ENCODE results near the gene CARMIL1.
A peak's percentile ranks its signal among the peaks of the same experiment; 100 is the strongest.

Gene CARMIL1

DNA sequence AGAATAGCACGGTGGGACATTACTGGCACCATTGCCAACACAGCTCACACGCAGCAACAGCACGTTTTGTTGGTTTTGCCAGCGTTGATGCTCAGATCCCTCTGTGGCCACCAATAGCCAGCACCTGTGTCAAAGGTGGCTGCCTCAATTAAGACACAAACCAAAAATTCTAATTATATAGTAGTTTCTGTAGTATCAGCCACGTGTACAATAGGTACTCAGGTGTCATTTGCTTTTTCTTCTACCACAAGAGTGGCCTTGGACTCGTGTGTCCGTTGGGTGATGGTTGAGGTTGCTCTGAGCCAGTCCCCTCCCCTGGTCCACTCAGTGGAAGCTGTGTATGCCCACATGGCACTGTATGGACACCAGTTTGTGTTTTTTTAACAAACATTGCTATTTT is 105.1 kb downstream of the CARMIL1 start:
- Histone ChIP-seq H2AFZ (ENCODE audit: low read depth) (no peak overlapping the region), H3K36me3 (ENCODE audit: insufficient read depth) (no peaks in the 10 kb centered on the region), H3K27ac (no peak overlapping the region), H3K27me3 (ENCODE audit: insufficient read depth, low read depth) (no peaks in the 10 kb centered on the region), H3K4me2 (peak overlapping the region; percentile 8; the same call in 1 of the 2 replicates), H3K4me1 (ENCODE audit: low read depth, poor library complexity, severe bottlenecking) (peaks cover 64% of the 10 kb centered on the region), H3K79me2 (ENCODE audit: insufficient read depth, low read depth) (peaks cover 23% of the 10 kb centered on the region; the same call in 1 of the 2 replicates), H3K9ac (no peak overlapping the region), H4K20me1 (ENCODE audit: insufficient read depth) (no peaks in the 10 kb centered on the region), H3K4me3 (IDR thresholded peaks at IDR 0.05; ENCODE audit: insufficient read depth, low read depth, low read length) (no peak overlapping the region)
- TF ChIP-seq CTCF (conservative IDR thresholded peaks at IDR 0.05; ENCODE audit: low read depth, low read length) = no peak

GRCh38 chr6:25384967-25385366 is 105.8 kb downstream of the CARMIL1 start:
- no peaks in the 10 kb centered on the region for H4K20me1 ChIP-seq (ENCODE audit: insufficient read depth)
- peaks cover 23% of the 10 kb centered on the region; the same call in 1 of the 2 replicates for H3K79me2 ChIP-seq (ENCODE audit: insufficient read depth, low read depth)
- no peak overlapping the region for H3K27ac ChIP-seq
- TF ChIP-seq CTCF (conservative IDR thresholded peaks at IDR 0.05; ENCODE audit: low read depth, low read length) = no peak
- no peak overlapping the region for H3K4me3 ChIP-seq (IDR thresholded peaks at IDR 0.05; ENCODE audit: insufficient read depth, low read depth, low read length)
- peaks cover 72% of the 10 kb centered on the region for H3K4me1 ChIP-seq (ENCODE audit: low read depth, poor library complexity, severe bottlenecking)
- no peaks in the 10 kb centered on the region for H3K27me3 ChIP-seq (ENCODE audit: insufficient read depth, low read depth)
- no peak overlapping the region for H3K4me2 ChIP-seq
- H2AFZ ChIP-seq (ENCODE audit: low read depth) = no peak overlapping the region
- H3K9ac ChIP-seq = no peak overlapping the region
- H3K36me3 ChIP-seq (ENCODE audit: insufficient read depth) = no peaks in the 10 kb centered on the region

GRCh38 chr6:25387483-25387882 is 108.3 kb downstream of the CARMIL1 start:
- no peaks in the 10 kb centered on the region for H3K27me3 ChIP-seq (ENCODE audit: insufficient read depth, low read depth)
- no peak overlapping the region for H3K9ac ChIP-seq
- TF ChIP-seq CTCF (conservative IDR thresholded peaks at IDR 0.05; ENCODE audit: low read depth, low read length) = no peak
- H2AFZ ChIP-seq (ENCODE audit: low read depth) = no peak overlapping the region
- peaks cover 94% of the 10 kb centered on the region for H3K4me1 ChIP-seq (ENCODE audit: low read depth, poor library complexity, severe bottlenecking)
- peak overlapping the region; percentile 29 for H3K27ac ChIP-seq
- no peaks in the 10 kb centered on the region for H4K20me1 ChIP-seq (ENCODE audit: insufficient read depth)
- H3K79me2 ChIP-seq (ENCODE audit: insufficient read depth, low read depth) = peaks cover 23% of the 10 kb centered on the region; the same call in 1 of the 2 replicates
- H3K36me3 ChIP-seq (ENCODE audit: insufficient read depth) = no peaks in the 10 kb centered on the region
- no peak overlapping the region for H3K4me3 ChIP-seq (IDR thresholded peaks at IDR 0.05; ENCODE audit: insufficient read depth, low read depth, low read length)
- peak overlapping the region; percentile 66 for H3K4me2 ChIP-seq

- peaks cover 95% of the 10 kb centered on the region for H3K4me1 ChIP-seq (ENCODE audit: low read depth, poor library complexity, severe bottlenecking)
- no peaks in the 10 kb centered on the region for H4K20me1 ChIP-seq (ENCODE audit: insufficient read depth)
- H3K27ac ChIP-seq = peak overlapping the region; percentile 29
- H3K9ac ChIP-seq = peak overlapping the region; percentile 5; the same call in 1 of the 2 replicates
- peak overlapping the region; percentile 66 for H3K4me2 ChIP-seq
- no peak for TF ChIP-seq CTCF (conservative IDR thresholded peaks at IDR 0.05; ENCODE audit: low read depth, low read length)
- no peak overlapping the region for H3K4me3 ChIP-seq (IDR thresholded peaks at IDR 0.05; ENCODE audit: insufficient read depth, low read depth, low read length)
- no peak overlapping the region for H2AFZ ChIP-seq (ENCODE audit: low read depth)
- no peaks in the 10 kb centered on the region for H3K36me3 ChIP-seq (ENCODE audit: insufficient read depth)
- H3K79me2 ChIP-seq (ENCODE audit: insufficient read depth, low read depth) = peaks cover 23% of the 10 kb centered on the region; the same call in 1 of the 2 replicates
- no peaks in the 10 kb centered on the region for H3K27me3 ChIP-seq (ENCODE audit: insufficient read depth, low read depth)
Measured at GRCh38 chr6:25387911-25388310, 108.7 kb downstream of the CARMIL1 start.

All from KMS-11 (cell line).